SU-DHL-6 (cell line): ENCODE measurements around the gene RCC2.

Source experiments
- H2AFZ ChIP-seq: fragments of 200-600 bp; sonication (generic); 2 replicates; pipeline ENCODE4 v1.6.1; 2014; ENCODE audit warnings: low read depth, mild to moderate bottlenecking, moderate library complexity, mixed read lengths, antibody characterized with exemption, low read length; ENCODE audit not compliant: severe bottlenecking
- H3F3A ChIP-seq: fragments of 200-600 bp; shearing (Covaris generic); 2 replicates; pipeline ENCODE4 v1.6.0; 2016; ENCODE audit warnings: antibody characterized with exemption, mild to moderate bottlenecking; ENCODE audit not compliant: insufficient read depth
- H3K27ac ChIP-seq: fragments of 200-600 bp; sonication (generic); 2 replicates; pipeline ENCODE4 v1.5.1; 2016; ENCODE audit warnings: low read depth, mild to moderate bottlenecking, low read length, moderate library complexity, mixed read lengths
- H3K27me3 ChIP-seq: fragments of 200-600 bp; sonication (generic), shearing (Covaris generic); 2 replicates; pipeline ENCODE4 v1.6.0; 2014; ENCODE audit warnings: mild to moderate bottlenecking, low read length
- H3K36me3 ChIP-seq: fragments of 200-600 bp; sonication (generic); 2 replicates; pipeline ENCODE4 v1.6.1; 2014; ENCODE audit warnings: mild to moderate bottlenecking, low read length, mixed read lengths
- H3K4me2 ChIP-seq: fragments of 300-600, 200-600 bp; shearing (Covaris generic), sonication (generic); 2 replicates; pipeline ENCODE4 v1.6.0; 2014; ENCODE audit warnings: low read length, low read depth, mild to moderate bottlenecking; ENCODE audit not compliant: poor library complexity, severe bottlenecking
- H3K4me3 ChIP-seq: fragments of 200-600 bp; sonication (generic); 2 replicates; pipeline ENCODE4 v1.5.1; 2014; ENCODE audit warnings: antibody characterized with exemption, low read length, mild to moderate bottlenecking, mixed read lengths; ENCODE audit not compliant: insufficient read depth, poor library complexity, severe bottlenecking
- H3K79me2 ChIP-seq: fragments of 200-600 bp; sonication (generic); 2 replicates; pipeline ENCODE4 v1.6.1; 2014; ENCODE audit warnings: mild to moderate bottlenecking, low read length, moderate library complexity; ENCODE audit not compliant: insufficient read depth
- H3K9ac ChIP-seq: fragments of 200-600 bp; sonication (generic); 2 replicates; pipeline ENCODE4 v1.7.0; 2014; ENCODE audit warnings: mild to moderate bottlenecking, low read length
- H3K9me2 ChIP-seq: fragments of 200-600 bp; sonication (generic); replicated peaks from 2 replicates; pipeline ENCODE4 v1.6.1; 2014; ENCODE audit warnings: low read length; ENCODE audit not compliant: insufficient read depth
- H3K9me3 ChIP-seq: fragments of 200-600 bp; sonication (generic); 2 replicates; pipeline ENCODE4 v1.6.1; 2014; ENCODE audit warnings: low read length, mixed read lengths; ENCODE audit not compliant: insufficient read depth
- H4K20me1 ChIP-seq: fragments of 200-600 bp; sonication (generic); 2 replicates; pipeline ENCODE4 v1.6.1; 2014; ENCODE audit warnings: low read depth, mild to moderate bottlenecking, antibody characterized with exemption, low read length, moderate library complexity, mixed read lengths
- CTCF ChIP-seq: fragments of 200-600 bp; sonication (generic); IDR thresholded peaks from one replicate; pipeline ENCODE4 v1.5.1; 2017; ENCODE audit warnings: antibody characterized with exemption, mild to moderate bottlenecking, low read length, moderate library complexity; ENCODE audit not compliant: insufficient read depth, poor library complexity, severe bottlenecking
- EZH2phosphoT487 ChIP-seq: fragments of 200-600 bp; sonication (generic), shearing (Covaris generic); conservative IDR thresholded peaks from 2 replicates; pipeline ENCODE4 v1.6.1; 2018; ENCODE audit warnings: mild to moderate bottlenecking, antibody characterized with exemption, low read length, moderate library complexity, mixed read lengths

The RCC2 gene

GRCh38 chr1:17465228-17465627 lies 25.8 kb upstream of the RCC2 start:
- Histone ChIP-seq H3K4me2 (no peak overlapping the region), H3K79me2 (no peaks in the 10 kb centered on the region)
- TF ChIP-seq CTCF (no peak), EZH2phosphoT487 (no peak)

GRCh38 chr1:17463991-17464390 lies 24.5 kb upstream of the RCC2 start:
- Histone ChIP-seq H3F3A (no peaks in the 10 kb centered on the region), H3K79me2 (no peaks in the 10 kb centered on the region), H3K27me3 (no peaks in the 10 kb centered on the region), H2AFZ (no peak overlapping the region), H3K9me2 (no peaks in the 10 kb centered on the region), H3K4me2 (no peak overlapping the region), H3K27ac (no peak overlapping the region), H3K9me3 (no peaks in the 10 kb centered on the region), H4K20me1 (no peaks in the 10 kb centered on the region), H3K9ac (no peak overlapping the region), H3K36me3 (no peaks in the 10 kb centered on the region), H3K4me3 (no peak overlapping the region)
- TF ChIP-seq EZH2phosphoT487 (no peak), CTCF (no peak)

More at GRCh38 chr1:17465228-17465627, 25.8 kb upstream of the RCC2 start:
- no peaks in the 10 kb centered on the region for H3K9me2 ChIP-seq
- no peak overlapping the region for H3K9ac ChIP-seq
- no peak overlapping the region for H2AFZ ChIP-seq
- H3K27me3 ChIP-seq = no peaks in the 10 kb centered on the region
- no peaks in the 10 kb centered on the region for H3F3A ChIP-seq
- no peaks in the 10 kb centered on the region for H3K36me3 ChIP-seq
- H3K9me3 ChIP-seq = no peaks in the 10 kb centered on the region
- H3K27ac ChIP-seq = no peak overlapping the region
- H3K4me3 ChIP-seq = no peak overlapping the region
- H4K20me1 ChIP-seq = no peaks in the 10 kb centered on the region

GRCh38 chr1:17462669-17463068 lies 23.2 kb upstream of the RCC2 start:
- TF ChIP-seq CTCF (no peak), EZH2phosphoT487 (no peak)
- Histone ChIP-seq H3K4me3 (no peak overlapping the region), H4K20me1 (no peaks in the 10 kb centered on the region), H3K4me2 (no peak overlapping the region), H3K79me2 (no peaks in the 10 kb centered on the region), H2AFZ (no peak overlapping the region), H3K9ac (no peak overlapping the region), H3K9me2 (no peaks in the 10 kb centered on the region), H3K27ac (no peak overlapping the region), H3K9me3 (no peaks in the 10 kb centered on the region), H3K36me3 (no peaks in the 10 kb centered on the region), H3F3A (no peaks in the 10 kb centered on the region), H3K27me3 (no peaks in the 10 kb centered on the region)
